IMR-90 (cell line): ENCODE measurements around the gene CCDC117. TPM values are rescaled to one million over a fixed set of nuclear protein-coding genes. Genes with fewer than 3 reads are reported as not detected.

Source experiments
- ATAC-seq: fragments of 200-7000 bp; cut with Tn5 transposase; 2 replicates; pipeline ENCODE4 v1.9.1; 2020; ENCODE audit warnings: low read depth, mild to moderate bottlenecking, moderate library complexity
- BruUV-seq: library from RNA; stranded (reverse); fragments of 400-500 nt; replicated peaks from 2 replicates; lab custom pipeline; 2021; lab: Mats Ljungman, UMichigan
- CTCF ChIA-PET: fragments of 300-600 bp; formaldehyde crosslinking; extraction: SDS; loops from one replicate; lab custom pipeline; 2021; ENCODE audit warnings: antibody characterized with exemption; lab: Yijun Ruan, JAX
- POLR2A ChIA-PET: fragments of 300-600 bp; sonication (Branson Sonifier 250); formaldehyde crosslinking; loops from one replicate; lab custom pipeline; 2022; ENCODE audit warnings: antibody characterized with exemption; ENCODE audit not compliant: unreplicated experiment; lab: Charles Lee
- DNase-seq: peaks from one replicate; pipeline ENCODE4 v3.0.0; 2013
- H2AFZ ChIP-seq: replicated peaks from 2 replicates; pipeline ENCODE3; 2013; ENCODE audit warnings: low read length, mild to moderate bottlenecking; ENCODE audit not compliant: poor library complexity
- H2AK5ac ChIP-seq: 2 replicates; pipeline ENCODE4 v1.6.1; 2013; ENCODE audit warnings: low read depth, low read length, inconsistent platforms
- H2AK9ac ChIP-seq: replicated peaks from 2 replicates; pipeline ENCODE3; 2013; ENCODE audit warnings: mild to moderate bottlenecking, low read depth, low read length, moderate library complexity; ENCODE audit not compliant: poor library complexity
- H2BK120ac ChIP-seq: 2 replicates; pipeline ENCODE4 v1.6.1; 2013; ENCODE audit warnings: low read depth, low read length, inconsistent platforms
- H2BK15ac ChIP-seq: 3 replicates; pipeline ENCODE4 v1.6.1; 2013; ENCODE audit warnings: low read depth, low read length, inconsistent platforms
- H2BK20ac ChIP-seq: 2 replicates; pipeline ENCODE4 v1.6.1; 2013; ENCODE audit warnings: low read depth, mild to moderate bottlenecking, inconsistent platforms, low read length, moderate library complexity
- H2BK5ac ChIP-seq: 2 replicates; pipeline ENCODE4 v1.6.1; 2013; ENCODE audit warnings: mild to moderate bottlenecking, low read depth, low read length, inconsistent platforms; ENCODE audit not compliant: poor library complexity, severe bottlenecking
- H3K14ac ChIP-seq: replicated peaks from 2 replicates; pipeline ENCODE4 v1.6.1; 2013; ENCODE audit warnings: low read depth, low read length, inconsistent platforms
- H3K18ac ChIP-seq: 2 replicates; pipeline ENCODE4 v1.6.1; 2013; ENCODE audit warnings: low read depth, low read length, control low read depth
- H3K23ac ChIP-seq: 2 replicates; pipeline ENCODE4 v1.6.1; 2013; ENCODE audit warnings: low read depth, low read length, inconsistent platforms
- H3K27ac ChIP-seq: 2 replicates; pipeline ENCODE4 v1.5.1; 2013; ENCODE audit warnings: mild to moderate bottlenecking, control low read depth, low read length; ENCODE audit not compliant: insufficient read depth
- H3K27me3 ChIP-seq: 2 replicates; pipeline ENCODE4 v1.6.1; 2013; ENCODE audit warnings: low read length; ENCODE audit not compliant: control insufficient read depth, insufficient read depth
- H3K36me3 ChIP-seq: 2 replicates; pipeline ENCODE4 v1.6.1; 2013; ENCODE audit warnings: low read length, mixed read lengths; ENCODE audit not compliant: control insufficient read depth, insufficient read depth
- H3K4ac ChIP-seq: 2 replicates; pipeline ENCODE4 v1.6.1; 2013; ENCODE audit warnings: low read depth, low read length, inconsistent platforms
- H3K4me1 ChIP-seq: 2 replicates; pipeline ENCODE4 v1.6.1; 2013; ENCODE audit warnings: low read length, mixed read lengths; ENCODE audit not compliant: control insufficient read depth, insufficient read depth
- H3K4me2 ChIP-seq: 2 replicates; pipeline ENCODE4 v1.6.1; 2013; ENCODE audit warnings: low read depth, mild to moderate bottlenecking, control low read depth, low read length, moderate library complexity
- H3K4me3 ChIP-seq: 2 replicates; pipeline ENCODE4 v1.5.1; 2013; ENCODE audit warnings: low read depth, mild to moderate bottlenecking, control low read depth, low read length, moderate library complexity; ENCODE audit not compliant: insufficient read depth
- H3K56ac ChIP-seq: 2 replicates; pipeline ENCODE4 v1.6.1; 2013; ENCODE audit warnings: low read length, inconsistent platforms; ENCODE audit not compliant: insufficient read depth; ENCODE audit errors: extremely low read depth
- H3K79me1 ChIP-seq, 2 experiments: 2 replicates each; pipeline ENCODE4 v1.6.1; 2013; ENCODE audit warnings: low read length in 2 of 2, inconsistent platforms in 1 of 2, low read depth in 1 of 2
- H3K9ac ChIP-seq: 2 replicates; pipeline ENCODE4 v1.6.1; 2013; ENCODE audit warnings: low read depth, low read length, control low read depth
- H3K9me1 ChIP-seq: 2 replicates; pipeline ENCODE4 v1.6.1; 2013; ENCODE audit warnings: low read length, inconsistent platforms; ENCODE audit not compliant: insufficient read depth
- H3K9me3 ChIP-seq: 2 replicates; pipeline ENCODE4 v1.6.1; 2013; ENCODE audit warnings: low read length; ENCODE audit not compliant: control insufficient read depth, insufficient read depth
- H4K20me1 ChIP-seq: 2 replicates; pipeline ENCODE4 v1.6.1; 2013; ENCODE audit warnings: low read length, inconsistent platforms; ENCODE audit not compliant: insufficient read depth
- H4K5ac ChIP-seq: 2 replicates; pipeline ENCODE4 v1.6.1; 2013; ENCODE audit warnings: mild to moderate bottlenecking, low read depth, low read length, control low read depth
- H4K8ac ChIP-seq, 2 experiments: 2 replicates each; pipeline ENCODE4 v1.6.1; 2013; ENCODE audit warnings: low read depth in 2 of 2, low read length in 2 of 2, control low read depth in 1 of 2, inconsistent platforms in 1 of 2
- H4K91ac ChIP-seq: 2 replicates; pipeline ENCODE4 v1.6.1; 2013; ENCODE audit warnings: low read depth, low read length, inconsistent platforms; ENCODE audit not compliant: insufficient read depth
- BHLHE40 ChIP-seq: fragments of 150-350 bp; IDR thresholded peaks from 2 replicates; pipeline ENCODE4 v1.6.1; 2016; ENCODE audit warnings: mild to moderate bottlenecking, low read depth, low read length
- CEBPB ChIP-seq: IDR thresholded peaks from 2 replicates; pipeline ENCODE4 v1.6.1; 2012; ENCODE audit warnings: low read depth, low read length, improper control_type of control experiment
- CHD1 ChIP-seq: IDR thresholded peaks from 2 replicates; pipeline ENCODE4 v1.6.1; 2012; ENCODE audit warnings: low read depth, low read length, improper control_type of control experiment
- CTCF ChIP-seq: conservative IDR thresholded peaks from 2 replicates; pipeline ENCODE4 v1.5.1; 2012; ENCODE audit warnings: mild to moderate bottlenecking, low read depth, low read length, improper control_type of control experiment
- FOS ChIP-seq: fragments of 150-350 bp; IDR thresholded peaks from 2 replicates; pipeline ENCODE4 v1.6.1; 2016; ENCODE audit warnings: low read depth, low read length
- MAFK ChIP-seq: IDR thresholded peaks from 2 replicates; pipeline ENCODE4 v1.6.1; 2012; ENCODE audit warnings: low read depth, low read length, improper control_type of control experiment
- MAZ ChIP-seq: IDR thresholded peaks from 2 replicates; pipeline ENCODE4 v1.6.1; 2012; ENCODE audit warnings: low read depth, mild to moderate bottlenecking, low read length, improper control_type of control experiment, moderate library complexity, borderline replicate concordance
- MXI1 ChIP-seq: IDR thresholded peaks from 2 replicates; pipeline ENCODE4 v1.6.1; 2012; ENCODE audit warnings: low read depth, mild to moderate bottlenecking, low read length, moderate library complexity, borderline replicate concordance
- NFE2L2 ChIP-seq: fragments of 150-350 bp; IDR thresholded peaks from 2 replicates; pipeline ENCODE4 v1.6.1; 2016; ENCODE audit warnings: low read depth, mild to moderate bottlenecking, low read length
- POLR2A ChIP-seq: IDR thresholded peaks from 2 replicates; pipeline ENCODE4 v1.6.1; 2012; ENCODE audit warnings: mild to moderate bottlenecking, low read depth, low read length
- RAD21 ChIP-seq: IDR thresholded peaks from 2 replicates; pipeline ENCODE4 v1.6.1; 2012; ENCODE audit warnings: low read length, improper control_type of control experiment
- RCOR1 ChIP-seq: IDR thresholded peaks from 2 replicates; pipeline ENCODE4 v1.6.1; 2012; ENCODE audit warnings: mild to moderate bottlenecking, low read length, improper control_type of control experiment; ENCODE audit not compliant: insufficient replicate concordance
- RFX5 ChIP-seq: IDR thresholded peaks from 2 replicates; pipeline ENCODE4 v1.8.0; 2012; ENCODE audit warnings: low read depth, mild to moderate bottlenecking, low read length, moderate library complexity
- SMC3 ChIP-seq: fragments of 150-350 bp; IDR thresholded peaks from 2 replicates; pipeline ENCODE4 v1.6.1; 2016; ENCODE audit warnings: low read depth, mild to moderate bottlenecking, antibody characterized with exemption, low read length, moderate library complexity
- WGBS, 2 experiments: methylation state at CpG; one replicate each; pipeline versions ENCODE4 v1.1.5 to v1.1.7; 2013; ENCODE audit warnings: missing lambda C conversion rate in 2 of 2; ENCODE audit not compliant: insufficient read length in 1 of 2; ENCODE audit errors: extremely low coverage in 2 of 2; 5-methylcytosine and 5-hydroxymethylcytosine counted together
- dilution Hi-C: fragments of 300-500 bp; cut with HindIII; formaldehyde crosslinking; loops from one replicate; pipeline ENCODE4 v1.14.3; 2018; ENCODE audit warnings: low sequenced_read_pairs; ENCODE audit not compliant: unreplicated experiment
- in situ Hi-C: fragments of 300-500 bp; cut with MboI; formaldehyde crosslinking; loops from 3 replicates; pipeline ENCODE4 v1.14.3; 2019; ENCODE audit warnings: low sequenced_read_pairs, inconsistent platforms, mixed read lengths
- intact Hi-C: fragments of 100-400 bp; cut with micrococcal nuclease; formaldehyde crosslinking; loops from 2 replicates; pipeline ENCODE4 v1.10.0; 2022
- polyA plus RNA-seq, 3 experiments: library from polyadenylated mRNA; depleted of rRNA; stranded (reverse); fragments of >200 nt; gene quantifications; 2 replicates each; pipeline ENCODE4 v1.2.3, GENCODE V29; 2012; ENCODE audit warnings: low replicate concordance in 1 of 3
- total RNA-seq: library from RNA; depleted of rRNA; stranded (reverse); fragments of >200 nt; gene quantifications from 2 replicates; pipeline ENCODE4 v1.2.3, GENCODE V29; 2012
- TF ChIP-seq, protein P1 (sequence below): fragments of 150-350 bp; IDR thresholded peaks from 2 replicates; pipeline ENCODE4 v1.6.1; 2017; ENCODE audit warnings: mild to moderate bottlenecking, antibody characterized with exemption, low read length, low read depth
- TF ChIP-seq, protein P2 (sequence below): fragments of 150-350 bp; IDR thresholded peaks from 2 replicates; pipeline ENCODE4 v1.6.1; 2016; ENCODE audit warnings: low read depth, mild to moderate bottlenecking, low read length, moderate library complexity, borderline replicate concordance

Gene CCDC117
- total and polyA plus RNA-seq, 2 of the 4 experiments (the other 2 are of a cell fraction): 5.9 to 7.0 TPM

DNA sequence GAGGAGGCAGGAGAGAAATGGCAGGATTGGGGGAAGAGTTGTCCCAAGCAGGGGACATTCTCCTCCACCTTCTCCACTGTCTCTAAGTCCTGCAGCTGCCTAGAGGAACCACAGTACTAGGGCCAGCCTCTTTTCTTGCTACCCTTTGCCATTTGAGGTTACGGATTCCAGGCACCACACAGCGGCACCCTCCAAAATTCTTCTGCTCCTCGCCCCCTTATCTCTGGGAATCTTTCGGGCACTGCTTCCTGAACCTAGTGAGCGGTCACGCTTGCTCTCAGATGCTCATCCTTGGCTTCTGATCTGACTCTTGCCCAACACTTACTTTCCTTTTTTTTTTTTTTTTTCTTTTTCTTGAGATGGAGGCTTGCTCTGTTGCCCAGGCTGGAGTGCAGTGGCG, 54.4 kb downstream of the CCDC117 start:
- H2BK15ac ChIP-seq: no peak overlapping the region
- in situ Hi-C loops: loop anchor here (5.0 to 10.0 kb wide), 2 partner anchors 225 to 802 kb away; no protein-coding TSS in a partner anchor
- H3K27ac ChIP-seq: no peak overlapping the region
- no TSS peak for BruUV-seq
- no peaks in the 10 kb centered on the region for H3K79me1 ChIP-seq
- H2AK9ac ChIP-seq: no peak overlapping the region
- H3K4ac ChIP-seq: no peak overlapping the region
- H4K8ac ChIP-seq: no peak overlapping the region
- no peak overlapping the region for H3K4me3 ChIP-seq
- dilution Hi-C loops: no loop called here
- no peak overlapping the region for H3K56ac ChIP-seq
- H2BK120ac ChIP-seq: no peak overlapping the region
- TF ChIP-seq MAFK (no peak), RCOR1 (no peak), CTCF (no peak), BHLHE40 (no peak), CHD1 (no peak), NFE2L2 (no peak), POLR2A (no peak), MXI1 (no peak), SMC3 (no peak), MAZ (no peak), FOS (no peak), RFX5 (no peak), CEBPB (no peak), RAD21 (no peak)
- TF ChIP-seq, protein P1, sequence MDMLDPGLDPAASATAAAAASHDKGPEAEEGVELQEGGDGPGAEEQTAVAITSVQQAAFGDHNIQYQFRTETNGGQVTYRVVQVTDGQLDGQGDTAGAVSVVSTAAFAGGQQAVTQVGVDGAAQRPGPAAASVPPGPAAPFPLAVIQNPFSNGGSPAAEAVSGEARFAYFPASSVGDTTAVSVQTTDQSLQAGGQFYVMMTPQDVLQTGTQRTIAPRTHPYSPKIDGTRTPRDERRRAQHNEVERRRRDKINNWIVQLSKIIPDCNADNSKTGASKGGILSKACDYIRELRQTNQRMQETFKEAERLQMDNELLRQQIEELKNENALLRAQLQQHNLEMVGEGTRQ: no peak
- TF ChIP-seq, protein P2, sequence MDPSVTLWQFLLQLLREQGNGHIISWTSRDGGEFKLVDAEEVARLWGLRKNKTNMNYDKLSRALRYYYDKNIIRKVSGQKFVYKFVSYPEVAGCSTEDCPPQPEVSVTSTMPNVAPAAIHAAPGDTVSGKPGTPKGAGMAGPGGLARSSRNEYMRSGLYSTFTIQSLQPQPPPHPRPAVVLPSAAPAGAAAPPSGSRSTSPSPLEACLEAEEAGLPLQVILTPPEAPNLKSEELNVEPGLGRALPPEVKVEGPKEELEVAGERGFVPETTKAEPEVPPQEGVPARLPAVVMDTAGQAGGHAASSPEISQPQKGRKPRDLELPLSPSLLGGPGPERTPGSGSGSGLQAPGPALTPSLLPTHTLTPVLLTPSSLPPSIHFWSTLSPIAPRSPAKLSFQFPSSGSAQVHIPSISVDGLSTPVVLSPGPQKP: no peak
- ChIA-PET CTCF (no interaction called here), POLR2A (no interaction called here)
- intact Hi-C loops: no loop called here
- no peak overlapping the region for H2BK20ac ChIP-seq
- no peak overlapping the region for H2AFZ ChIP-seq
- no peak overlapping the region for H3K14ac ChIP-seq
- H3K36me3 ChIP-seq: no peaks in the 10 kb centered on the region
- H3K4me2 ChIP-seq: no peak overlapping the region
- no peak overlapping the region for H4K5ac ChIP-seq
- H4K20me1 ChIP-seq: peaks cover 7% of the 10 kb centered on the region; the same call in 1 of the 2 replicates
- no peaks in the 10 kb centered on the region for H3K9me1 ChIP-seq
- H4K91ac ChIP-seq: no peak overlapping the region
- no peaks in the 10 kb centered on the region for H3K27me3 ChIP-seq
- 100% methylated on average over 1 of the region's 7 CpGs; no CpG with 5 or more reads in 1 of the 2 experiments for WGBS, 2 experiments
- DNase-seq (no peak), ATAC-seq (no peak)
- H3K9ac ChIP-seq: no peak overlapping the region
- no peak overlapping the region for H2BK5ac ChIP-seq
- H3K9me3 ChIP-seq: no peaks in the 10 kb centered on the region
- no peak overlapping the region for H3K23ac ChIP-seq
- no peak overlapping the region for H2AK5ac ChIP-seq
- no peaks in the 10 kb centered on the region for H3K4me1 ChIP-seq
- no peak overlapping the region for H3K18ac ChIP-seq
